ENCODE measurements around the gene BRINP3. TPM values are rescaled to one million over a fixed set of nuclear protein-coding genes. Genes with fewer than 3 reads are reported as not detected.

BRINP3 gene
- total RNA-seq, 1 donor from 2014 or later: 0.35 TPM

DNA sequence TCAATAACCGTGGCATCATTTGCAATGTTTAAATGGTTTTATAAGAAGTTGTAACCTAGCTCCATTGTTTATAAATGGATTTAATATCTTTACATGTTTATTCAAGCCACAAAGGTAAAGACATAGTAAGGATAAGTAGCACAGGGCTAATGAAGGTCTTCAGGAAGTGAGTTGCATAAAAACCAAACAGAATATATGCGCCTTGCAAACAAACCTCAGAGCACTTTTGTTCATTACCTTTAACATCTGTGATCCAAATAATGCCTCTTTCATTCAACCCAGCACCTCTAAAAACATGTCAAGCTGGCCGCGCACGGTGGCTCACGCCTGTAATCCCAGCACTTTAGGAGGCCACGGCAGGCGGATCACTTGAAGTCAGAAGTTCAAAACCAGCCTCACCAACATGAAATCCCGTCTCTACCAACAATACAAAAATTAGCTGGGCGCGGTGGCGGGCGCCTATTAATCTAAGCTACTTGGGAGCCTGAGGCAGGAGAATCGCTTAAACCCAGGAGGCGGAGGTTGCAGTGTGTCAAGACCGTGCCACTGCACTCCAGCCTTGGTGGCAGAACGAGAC, 25.3 kb downstream of the BRINP3 start:
- DNase-seq (ENCODE audit: low spot score): no peak

GRCh38 chr1:190444464-190444863, 33.2 kb downstream of the BRINP3 start:
- DNase-seq (ENCODE audit: low spot score): no peak

DNA sequence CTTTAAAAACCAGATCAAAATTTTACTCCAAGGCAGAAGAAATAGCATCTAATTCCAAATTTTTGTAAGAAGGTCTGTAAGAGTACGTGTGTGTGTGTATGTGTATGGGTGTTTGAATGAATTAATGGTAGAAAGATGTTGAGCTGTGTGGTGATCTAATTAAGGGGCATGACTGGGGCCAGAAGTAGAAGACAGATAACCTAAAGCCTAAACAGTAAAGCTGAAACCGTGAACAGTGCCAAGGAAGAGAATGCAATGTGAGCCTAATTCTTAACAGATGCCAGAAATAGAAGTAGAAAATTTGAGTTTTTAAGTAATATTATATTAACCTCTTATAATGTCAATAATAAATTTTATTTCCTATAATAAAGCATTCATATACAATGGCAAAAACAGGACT, 38.2 kb downstream of the BRINP3 start:
- no peak for DNase-seq (ENCODE audit: low spot score)

- DNase-seq (ENCODE audit: low spot score): no peak
Measured at GRCh38 chr1:190436615-190437014, 41.0 kb downstream of the BRINP3 start.

DNA sequence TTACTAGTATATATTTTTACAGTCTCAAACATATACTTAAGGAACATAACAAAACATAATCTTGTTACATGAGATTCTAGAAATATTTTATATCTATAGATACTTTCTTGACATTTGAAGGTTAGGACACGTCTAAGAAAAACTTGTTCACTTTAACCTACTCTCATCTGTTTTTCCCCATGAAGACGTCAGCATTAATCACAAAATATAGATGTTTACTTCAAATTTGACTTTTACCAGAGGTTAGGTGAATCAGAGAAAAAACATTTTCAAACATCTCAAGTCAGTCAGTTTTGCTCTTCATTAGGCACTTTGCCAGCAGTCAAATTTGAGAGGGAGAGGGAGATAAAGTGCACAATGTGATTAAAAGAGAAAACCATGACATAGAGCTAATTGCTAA, 47.7 kb downstream of the BRINP3 start:
- DNase-seq (ENCODE audit: low spot score): no peak

- DNase-seq (ENCODE audit: low spot score): no peak
Measured at GRCh38 chr1:190429141-190429540, 48.5 kb downstream of the BRINP3 start.

GRCh38 chr1:190416239-190416638, 61.4 kb downstream of the BRINP3 start:
- DNase-seq (ENCODE audit: low spot score): no peak

DNA sequence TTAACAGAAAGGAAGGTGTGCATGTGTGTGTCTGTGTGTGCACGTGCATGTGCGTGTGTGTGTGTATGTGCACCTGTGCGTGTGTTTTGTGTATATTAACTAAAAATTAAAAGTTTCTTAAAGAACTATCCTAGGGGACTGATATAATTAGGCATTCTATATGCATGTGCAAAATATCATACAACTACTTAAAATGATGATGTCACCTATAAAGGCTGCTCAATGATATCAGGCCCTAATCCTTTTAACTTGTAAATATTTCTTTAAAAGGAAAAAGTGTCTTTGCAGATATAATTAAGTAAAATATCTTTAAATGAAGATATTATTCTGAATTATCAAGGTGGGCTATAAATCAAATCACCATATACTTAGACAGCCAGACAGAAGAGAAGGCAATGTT, 64.5 kb downstream of the BRINP3 start:
- no peak for DNase-seq (ENCODE audit: low spot score)

DNA sequence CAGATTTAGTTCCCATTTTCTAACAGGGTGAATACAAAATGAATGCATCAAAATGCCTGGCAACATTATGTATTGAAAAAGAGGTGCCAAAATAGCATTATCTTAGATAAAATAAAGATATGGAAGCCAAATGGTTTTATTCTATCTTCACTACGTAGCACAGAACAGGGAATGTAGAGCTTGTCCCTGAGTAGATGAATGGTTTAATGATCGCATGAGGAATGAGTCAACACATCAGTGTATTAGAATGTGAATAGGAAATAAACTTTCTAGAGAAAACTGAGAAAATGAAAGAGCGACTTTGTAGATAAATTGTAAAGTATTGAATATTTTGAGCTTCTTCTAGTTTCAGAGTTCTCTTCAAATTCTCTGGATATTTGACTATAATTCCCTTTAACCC, 74.3 kb downstream of the BRINP3 start:
- DNase-seq (ENCODE audit: low spot score): no peak

GRCh38 chr1:190399233-190399632, 78.4 kb downstream of the BRINP3 start:
- no peak for DNase-seq (ENCODE audit: low spot score)

- DNase-seq (ENCODE audit: low spot score): no peak
Measured at GRCh38 chr1:190391582-190391981, 86.1 kb downstream of the BRINP3 start.

- DNase-seq (ENCODE audit: low spot score): no peak
Measured at GRCh38 chr1:190377991-190378390, 99.7 kb downstream of the BRINP3 start.

GRCh38 chr1:190377294-190377693, 100.4 kb downstream of the BRINP3 start:
- no peak for DNase-seq (ENCODE audit: low spot score)

- no peak for DNase-seq (ENCODE audit: low spot score)
Measured at GRCh38 chr1:190376044-190376443, 101.6 kb downstream of the BRINP3 start.

DNA sequence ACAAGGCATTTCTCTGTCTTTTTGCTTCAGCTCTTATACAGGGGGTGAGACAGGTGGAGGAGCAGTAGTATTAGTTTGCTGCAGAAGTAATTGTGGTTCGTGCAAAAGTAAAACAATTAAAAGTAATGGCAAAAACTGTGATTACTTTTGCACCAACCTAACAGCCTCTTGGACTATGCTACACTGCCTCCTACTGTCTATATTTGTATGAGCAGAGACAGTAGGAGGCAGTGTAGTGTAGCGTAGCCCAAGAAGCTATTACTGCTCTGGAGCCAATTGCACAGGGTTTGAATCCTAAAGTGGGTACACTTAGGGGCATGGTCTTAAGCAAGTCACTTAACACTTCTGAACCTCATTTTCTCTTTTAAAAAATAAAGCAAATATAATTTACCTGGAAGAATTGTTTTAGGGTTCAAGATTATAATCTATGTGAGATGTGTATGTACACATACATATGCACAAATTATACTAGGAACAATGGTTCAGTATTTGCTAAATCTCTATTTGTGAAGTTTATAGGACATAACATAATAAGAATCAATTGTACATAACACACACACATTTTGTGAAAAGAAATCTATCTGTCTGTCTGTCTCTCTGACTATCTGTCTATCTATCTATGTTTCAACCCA, 103.8 kb downstream of the BRINP3 start:
- DNase-seq (ENCODE audit: low spot score): no peak

- no peak for DNase-seq (ENCODE audit: low spot score)
Measured at GRCh38 chr1:190367200-190367599, 110.5 kb downstream of the BRINP3 start.

DNA sequence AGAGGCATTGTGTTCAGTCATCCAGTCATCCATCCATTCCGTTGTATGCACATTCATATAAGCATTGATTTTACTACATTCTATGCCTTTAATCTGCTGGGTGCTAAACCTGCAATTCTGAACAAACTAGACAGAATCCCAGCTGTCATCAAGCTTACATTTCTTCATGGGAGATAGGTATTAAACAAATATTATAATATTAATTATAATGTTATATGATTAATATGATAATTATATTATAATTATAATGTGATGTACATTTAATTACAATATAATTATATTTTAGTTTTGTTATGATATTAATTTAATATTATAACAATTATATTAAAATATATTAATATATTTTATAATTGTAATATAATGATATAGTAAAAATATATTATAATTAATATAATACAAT, 112.4 kb downstream of the BRINP3 start:
- DNase-seq (ENCODE audit: low spot score): no peak

DNA sequence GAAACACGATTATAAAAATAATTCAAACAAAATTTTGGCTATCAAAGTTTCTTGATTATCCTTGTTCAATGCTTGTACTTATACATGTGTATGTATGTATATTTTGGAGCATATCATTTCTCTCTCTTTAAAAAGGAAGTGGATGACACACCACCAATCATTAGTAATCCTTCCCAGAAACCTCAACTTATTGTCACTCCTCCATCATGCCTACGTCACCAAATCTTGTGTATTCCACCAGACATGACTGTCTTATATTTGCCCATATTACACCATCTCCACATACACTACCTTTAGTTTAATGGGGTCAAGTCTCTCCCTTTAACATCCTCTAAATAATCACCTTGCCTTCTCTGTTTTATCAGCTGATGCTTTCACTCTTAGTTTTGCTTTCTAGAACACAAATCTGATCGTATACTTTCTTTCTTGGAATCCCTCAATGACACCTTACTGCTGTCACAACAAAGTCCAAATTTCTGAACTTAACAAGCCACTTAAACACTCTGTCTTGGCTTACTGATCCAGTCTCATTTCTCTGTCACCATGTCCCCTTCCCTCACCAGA, 124.0 kb downstream of the BRINP3 start:
- no peak for DNase-seq (ENCODE audit: low spot score)

DNA sequence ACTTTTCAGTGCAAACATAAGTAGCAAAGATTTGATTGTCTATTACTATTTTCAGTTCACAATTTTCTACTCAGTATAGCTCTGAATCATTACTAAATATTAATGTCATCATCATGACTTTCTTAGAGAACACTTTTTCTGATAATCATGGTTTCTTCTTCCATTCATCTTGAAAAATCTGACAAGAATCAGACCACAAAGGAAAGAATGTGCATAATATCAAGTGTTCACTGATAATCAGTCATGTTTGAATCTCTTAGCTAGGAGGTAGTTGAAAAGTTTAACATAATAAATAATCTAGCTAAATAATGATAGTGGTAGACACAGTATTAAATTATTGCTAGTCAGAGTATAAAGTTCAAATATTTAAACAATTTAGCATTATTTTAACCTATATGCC, 133.2 kb downstream of the BRINP3 start:
- DNase-seq (ENCODE audit: low spot score): no peak

DNA sequence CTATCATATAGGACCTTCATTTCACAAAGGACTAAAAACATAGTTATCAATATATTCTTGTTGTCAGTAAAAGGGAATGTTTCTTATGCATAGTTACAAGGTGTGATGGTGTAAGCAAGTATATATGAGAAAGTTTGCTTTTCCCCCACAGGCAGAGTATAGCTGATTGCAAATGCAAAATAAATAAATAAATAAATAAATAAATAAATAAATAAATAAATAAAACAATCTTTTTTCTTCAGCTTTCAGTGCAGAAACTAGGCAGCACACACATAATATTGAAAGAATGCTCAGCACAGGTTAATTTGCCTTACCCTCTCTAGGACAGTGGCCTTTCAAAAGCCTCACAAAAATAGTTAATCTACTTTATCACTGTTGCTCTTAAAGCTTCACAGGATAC, 138.8 kb downstream of the BRINP3 start:
- DNase-seq (ENCODE audit: low spot score): no peak

DNA sequence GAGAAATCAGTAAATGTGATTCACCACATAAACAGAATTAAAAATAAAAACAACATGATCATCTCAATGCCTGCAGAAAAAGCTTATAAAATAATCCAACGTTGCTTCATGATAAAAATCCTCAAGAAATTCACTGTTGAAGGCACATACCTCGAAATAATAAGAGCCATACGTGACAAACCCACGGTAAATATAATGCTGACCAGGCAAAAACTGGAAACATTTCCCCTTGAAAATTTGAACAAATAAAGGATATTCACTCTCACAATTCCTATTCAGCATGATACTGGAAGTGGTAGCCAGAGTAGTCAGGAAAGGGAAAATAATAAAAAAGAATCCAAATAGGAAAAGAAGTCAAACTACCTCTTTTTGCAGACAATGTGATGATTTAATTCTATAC, 148.8 kb downstream of the BRINP3 start:
- no peak for DNase-seq (ENCODE audit: low spot score)

- no peak for DNase-seq (ENCODE audit: low spot score)
Measured at GRCh38 chr1:190328361-190328760, 149.3 kb downstream of the BRINP3 start.

DNA sequence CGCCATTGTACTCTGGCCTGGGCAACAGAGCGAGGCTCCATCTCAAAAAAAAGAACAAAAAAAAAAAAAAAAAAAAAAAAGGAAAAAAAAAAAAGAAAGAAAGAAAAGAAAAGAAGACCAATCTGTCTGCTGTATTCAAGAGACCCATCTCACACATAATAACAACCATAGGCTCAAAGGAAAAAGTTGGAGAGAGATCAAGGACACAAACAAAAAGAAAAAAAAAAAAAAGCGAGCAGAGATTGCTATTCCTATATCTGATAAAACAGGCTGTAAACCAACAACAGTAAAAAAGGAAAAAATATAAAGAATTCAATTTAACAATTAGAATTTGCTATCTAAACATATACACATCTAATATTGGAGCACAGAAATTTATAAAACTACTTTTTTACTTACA, 150.4 kb downstream of the BRINP3 start:
- no peak for DNase-seq (ENCODE audit: low spot score)

GRCh38 chr1:190323530-190323929, 154.1 kb downstream of the BRINP3 start:
- no peak for DNase-seq (ENCODE audit: low spot score)
